Endothelial cell of umbilical vein (primary cell): ENCODE measurements around the gene TRRAP. TPM values are rescaled to one million over a fixed set of nuclear protein-coding genes. Genes with fewer than 3 reads are reported as not detected.

ENCODE experiments used
- BruUV-seq: library from RNA; stranded (reverse); fragments of 400-500 nt; replicated peaks from 2 replicates; lab custom pipeline; 2021; lab: Mats Ljungman, UMichigan
- CTCF ChIA-PET: fragments of 300-600, 350-600 bp; sonication (Branson Sonifier 250); formaldehyde crosslinking; loops from one replicate; lab custom pipeline; 2021; ENCODE audit warnings: antibody characterized with exemption, inconsistent platforms; lab: Charles Lee
- POLR2A ChIA-PET: fragments of 300-600, 350-600 bp; sonication (Branson Sonifier 250); formaldehyde crosslinking; loops from one replicate; lab custom pipeline; 2021; ENCODE audit warnings: antibody characterized with exemption, inconsistent platforms; lab: Charles Lee
- DNase-seq: peaks from one replicate; pipeline ENCODE4 v3.0.0-alpha.2; 2011; ENCODE audit warnings: low read depth, low spot score
- FAIRE-seq: peaks from 2 replicates; lab custom pipeline; 2011; peaks lifted over from hg19 to GRCh38; lab: Jason Lieb, UNC
- H2AFZ ChIP-seq: 2 replicates; pipeline ENCODE4 v1.6.0; 2012; ENCODE audit warnings: low read depth, low read length, control low read depth, inconsistent platforms
- H3K27ac ChIP-seq: 2 replicates; pipeline ENCODE4 v1.5.1; 2011; ENCODE audit warnings: low read depth, mild to moderate bottlenecking, control low read depth, low read length, moderate library complexity; ENCODE audit not compliant: insufficient read depth
- H3K27me3 ChIP-seq, 2 experiments: 2 replicates each; pipeline versions ENCODE4 v1.6.0 to v1.6.1; 2011; ENCODE audit warnings: low read length in 2 of 2, mixed read lengths in 1 of 2; ENCODE audit not compliant: control insufficient read depth in 2 of 2, insufficient read depth in 2 of 2
- H3K36me3 ChIP-seq, 2 experiments: 2 replicates in 1 of 2; 3 replicates in 1 of 2; pipeline ENCODE4 v1.5.1; 2011; ENCODE audit warnings: low read length in 2 of 2, mild to moderate bottlenecking in 1 of 2, moderate library complexity in 1 of 2; ENCODE audit not compliant: control insufficient read depth in 2 of 2, insufficient read depth in 2 of 2; ENCODE audit errors: extremely low read depth in 1 of 2
- H3K4me1 ChIP-seq: 3 replicates; pipeline ENCODE4 v1.5.1; 2011; ENCODE audit warnings: mild to moderate bottlenecking, low read length; ENCODE audit not compliant: control insufficient read depth, insufficient read depth; ENCODE audit errors: extremely low read depth
- H3K4me2 ChIP-seq: 2 replicates; pipeline ENCODE4 v1.6.1; 2011; ENCODE audit warnings: low read length, control low read depth, mixed read lengths; ENCODE audit not compliant: insufficient read depth
- H3K4me3 ChIP-seq, 3 experiments: fragments of 200-600 bp in 1 of 3; sonication (generic), shearing (Covaris generic) in 1 of 3; replicated peaks in 1 of 3; 2 replicates each; pipeline ENCODE4 v1.5.1; 2011 to 2016; ENCODE audit warnings: control low read depth in 3 of 3, low read length in 3 of 3, mild to moderate bottlenecking in 2 of 3, inconsistent platforms in 1 of 3, low read depth in 1 of 3, moderate library complexity in 1 of 3; ENCODE audit not compliant: insufficient read depth in 1 of 3
- H3K79me2 ChIP-seq: 2 replicates; pipeline ENCODE4 v1.6.0; 2012; ENCODE audit warnings: low read length, inconsistent platforms; ENCODE audit not compliant: control insufficient read depth, insufficient read depth
- H3K9ac ChIP-seq: replicated peaks from 2 replicates; pipeline ENCODE3; 2011; ENCODE audit warnings: low read length, control low read depth; ENCODE audit not compliant: insufficient read depth; ENCODE audit errors: extremely low read depth
- H3K9me1 ChIP-seq: replicated peaks from 3 replicates; pipeline ENCODE4 v1.6.0; 2011; ENCODE audit warnings: mild to moderate bottlenecking, low read length; ENCODE audit not compliant: control insufficient read depth, insufficient read depth; ENCODE audit errors: extremely low read depth
- H3K9me3 ChIP-seq: replicated peaks from 2 replicates; pipeline ENCODE4 v1.5.1; 2012; ENCODE audit warnings: low read length, inconsistent platforms; ENCODE audit not compliant: control insufficient read depth, insufficient read depth
- H4K20me1 ChIP-seq: replicated peaks from 2 replicates; pipeline ENCODE3; 2011; ENCODE audit warnings: mild to moderate bottlenecking, low read length; ENCODE audit not compliant: control insufficient read depth, insufficient read depth; ENCODE audit errors: extremely low read depth
- EZH2 ChIP-seq: IDR thresholded peaks from 2 replicates; pipeline ENCODE4 v1.6.1; 2012; ENCODE audit warnings: borderline replicate concordance, low read depth, mild to moderate bottlenecking, moderate library complexity, low read length, inconsistent platforms; ENCODE audit not compliant: severe bottlenecking
- JUN ChIP-seq: IDR thresholded peaks from 2 replicates; pipeline ENCODE4 v1.6.1; 2011; ENCODE audit warnings: borderline replicate concordance, low read depth; ENCODE audit not compliant: insufficient read length, insufficient read depth
- MYC ChIP-seq: IDR thresholded peaks from one replicate; pipeline ENCODE4 v1.6.1; 2011; ENCODE audit warnings: mild to moderate bottlenecking, low read depth, low read length
- POLR2AphosphoS5 ChIP-seq: IDR thresholded peaks from 2 replicates; pipeline ENCODE4 v1.6.1; 2012; ENCODE audit warnings: low read depth, mild to moderate bottlenecking, control low read depth, low read length, moderate library complexity; ENCODE audit not compliant: insufficient read depth
- dilution Hi-C: fragments of 300-500 bp; cut with MboI; formaldehyde crosslinking; loops from one replicate; pipeline ENCODE4 v1.15.0; 2019; ENCODE audit warnings: low sequenced_read_pairs; ENCODE audit not compliant: extremely low pct_ligation_motif_present
- intact Hi-C: fragments of 100-400 bp; cut with micrococcal nuclease; formaldehyde crosslinking; loops from one replicate; pipeline ENCODE4 v1.10.0; 2022
- polyA plus RNA-seq, 4 experiments: library from polyadenylated mRNA; depleted of rRNA in 3 of 4; stranded (reverse) in 3 of 4; unstranded in 1 of 4; fragments of >200 nt; gene quantifications; 2 replicates each; pipeline versions ENCODE4 v1.2.1 to v1.2.3, GENCODE V29; 2011 to 2012; ENCODE audit warnings: missing spikeins in 1 of 4
- total RNA-seq: library from RNA; stranded (reverse); gene quantifications from 2 replicates; pipeline ENCODE4 v1.2.3, GENCODE V29; 2021
- TF ChIP-seq, protein P1 (sequence below), 2 donors: IDR thresholded peaks; 1 replicate in 1 of 2; 2 replicates in 1 of 2; pipeline ENCODE4 v1.5.1; 2011; ENCODE audit warnings: low read length in 2 of 2, mild to moderate bottlenecking in 2 of 2, moderate library complexity in 2 of 2, control low read depth in 1 of 2, inconsistent platforms in 1 of 2, low read depth in 1 of 2; ENCODE audit not compliant: insufficient read depth in 1 of 2; ENCODE audit errors: extremely low read depth in 1 of 2
- TF ChIP-seq, protein P2 (sequence below): IDR thresholded peaks from 2 replicates; pipeline ENCODE4 v1.6.1; 2011; ENCODE audit not compliant: insufficient read depth, insufficient read length

The TRRAP gene
- total and polyA plus RNA-seq, 2 donors (not counting 3 experiments of a cell fraction or from before 2014, with no cell fraction given): 21.8 to 45.8 TPM

DNA sequence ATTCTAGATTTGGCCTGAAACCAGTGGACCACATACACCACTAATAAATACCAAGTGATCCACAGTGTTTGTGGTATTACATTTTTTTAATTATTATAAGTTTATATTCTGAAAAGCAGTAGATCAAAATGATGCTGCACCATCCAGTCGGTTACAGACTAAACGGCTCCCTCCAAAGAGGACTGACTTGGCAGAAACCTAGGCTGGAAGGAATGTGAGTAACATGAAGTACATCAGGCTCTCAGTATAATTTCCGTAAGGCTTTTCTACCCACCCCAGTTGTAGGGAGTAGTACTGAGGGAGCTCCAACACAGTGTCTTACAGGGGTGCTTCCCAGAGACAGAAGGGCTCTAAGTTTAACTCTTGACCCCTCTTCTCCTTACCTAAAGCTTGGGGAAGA, 119.5 kb downstream of the TRRAP start:
- POLR2A ChIA-PET: no interaction called here
- DNase-seq (no peak), FAIRE-seq (no peak)

More for the DNA sequence above, 119.5 kb downstream of the TRRAP start:
- Histone ChIP-seq H3K27ac (no peak overlapping the region), H3K9me3 (no peaks in the 10 kb centered on the region), H2AFZ (no peak overlapping the region), H4K20me1 (no peaks in the 10 kb centered on the region), H3K79me2 (no peaks in the 10 kb centered on the region), H3K27me3 (no peaks in the 10 kb centered on the region), H3K4me1 (no peaks in the 10 kb centered on the region), H3K36me3 (peaks cover 4 to 61% of the 10 kb centered on the region in 2 experiments), H3K9me1 (no peaks in the 10 kb centered on the region), H3K4me3 (no peak overlapping the region), H3K4me2 (no peak overlapping the region), H3K9ac (no peak overlapping the region)
- no TSS peak for BruUV-seq
- CTCF ChIA-PET: no interaction called here
- TF ChIP-seq MYC (no peak), EZH2 (no peak), POLR2AphosphoS5 (no peak), JUN (no peak)
- TF ChIP-seq, protein P1, sequence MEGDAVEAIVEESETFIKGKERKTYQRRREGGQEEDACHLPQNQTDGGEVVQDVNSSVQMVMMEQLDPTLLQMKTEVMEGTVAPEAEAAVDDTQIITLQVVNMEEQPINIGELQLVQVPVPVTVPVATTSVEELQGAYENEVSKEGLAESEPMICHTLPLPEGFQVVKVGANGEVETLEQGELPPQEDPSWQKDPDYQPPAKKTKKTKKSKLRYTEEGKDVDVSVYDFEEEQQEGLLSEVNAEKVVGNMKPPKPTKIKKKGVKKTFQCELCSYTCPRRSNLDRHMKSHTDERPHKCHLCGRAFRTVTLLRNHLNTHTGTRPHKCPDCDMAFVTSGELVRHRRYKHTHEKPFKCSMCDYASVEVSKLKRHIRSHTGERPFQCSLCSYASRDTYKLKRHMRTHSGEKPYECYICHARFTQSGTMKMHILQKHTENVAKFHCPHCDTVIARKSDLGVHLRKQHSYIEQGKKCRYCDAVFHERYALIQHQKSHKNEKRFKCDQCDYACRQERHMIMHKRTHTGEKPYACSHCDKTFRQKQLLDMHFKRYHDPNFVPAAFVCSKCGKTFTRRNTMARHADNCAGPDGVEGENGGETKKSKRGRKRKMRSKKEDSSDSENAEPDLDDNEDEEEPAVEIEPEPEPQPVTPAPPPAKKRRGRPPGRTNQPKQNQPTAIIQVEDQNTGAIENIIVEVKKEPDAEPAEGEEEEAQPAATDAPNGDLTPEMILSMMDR (IDR thresholded peaks at IDR 0.05; ENCODE audit: extremely low read depth in 1 of 2, insufficient read depth in 1 of 2, low read depth in 1 of 2, low read length in 2 of 2): no peak
- TF ChIP-seq, protein P2, sequence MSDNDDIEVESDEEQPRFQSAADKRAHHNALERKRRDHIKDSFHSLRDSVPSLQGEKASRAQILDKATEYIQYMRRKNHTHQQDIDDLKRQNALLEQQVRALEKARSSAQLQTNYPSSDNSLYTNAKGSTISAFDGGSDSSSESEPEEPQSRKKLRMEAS: no peak
- intact Hi-C loops (no loop called here), dilution Hi-C loops (no loop called here)
